SK-N-SH treated with all-trans-retinoic acid at 6 μM for 48 hours (cell line): Measurements from ENCODE around the gene TAS2R41.

Experiments used
- ATAC-seq: fragments of 200-7000 bp; cut with Tn5 transposase; 3 replicates; pipeline ENCODE4 v1.9.1; 2020; ENCODE audit warnings: mild to moderate bottlenecking, moderate library complexity
- BACH2 ChIP-seq: fragments of 250-450 bp; sonication (Bioruptor Pico); IDR thresholded peaks from 2 replicates; pipeline ENCODE4 v1.9.0; 2021; ENCODE audit warnings: mild to moderate bottlenecking, borderline replicate concordance
- CREB5 ChIP-seq: fragments of 250-450 bp; sonication (Bioruptor Pico); IDR thresholded peaks from 2 replicates; pipeline ENCODE4 v1.5.1; 2020; ENCODE audit warnings: low read depth, mild to moderate bottlenecking, moderate library complexity
- CSDC2 ChIP-seq: fragments of 250-450 bp; sonication (Bioruptor Pico); IDR thresholded peaks from 2 replicates; pipeline ENCODE4 v1.5.0; 2020; ENCODE audit warnings: mild to moderate bottlenecking, moderate library complexity
- CSRNP3 ChIP-seq: fragments of 250-450 bp; sonication (Bioruptor Pico); IDR thresholded peaks from 2 replicates; pipeline ENCODE4 v1.5.1; 2021; ENCODE audit warnings: mild to moderate bottlenecking, moderate library complexity
- ESRRG ChIP-seq: fragments of 250-450 bp; sonication (Bioruptor Pico); IDR thresholded peaks from 2 replicates; pipeline ENCODE4 v1.6.1; 2021; ENCODE audit warnings: mild to moderate bottlenecking
- GLIS3 ChIP-seq: fragments of 250-450 bp; sonication (Bioruptor Pico); IDR thresholded peaks from 2 replicates; pipeline ENCODE4 v1.5.0; 2020; ENCODE audit warnings: mild to moderate bottlenecking, moderate library complexity
- ISL1 ChIP-seq: fragments of 250-450 bp; sonication (Bioruptor Pico); IDR thresholded peaks from 2 replicates; pipeline ENCODE4 v2.1.2; 2022; ENCODE audit warnings: mild to moderate bottlenecking, moderate library complexity
- PATZ1 ChIP-seq: fragments of 250-450 bp; sonication (Bioruptor Pico); IDR thresholded peaks from 2 replicates; pipeline ENCODE4 v1.8.0; 2020; ENCODE audit warnings: mild to moderate bottlenecking, moderate library complexity, borderline replicate concordance
- PPARA ChIP-seq: fragments of 250-450 bp; sonication (Bioruptor Pico); IDR thresholded peaks from 2 replicates; pipeline ENCODE4 v1.5.0; 2020; ENCODE audit warnings: mild to moderate bottlenecking, borderline replicate concordance
- RARB ChIP-seq: fragments of 250-450 bp; sonication (Bioruptor Pico); IDR thresholded peaks from 2 replicates; pipeline ENCODE4 v1.8.0; 2021; ENCODE audit warnings: mild to moderate bottlenecking, moderate library complexity
- SNAI2 ChIP-seq: fragments of 250-450 bp; sonication (Bioruptor Pico); IDR thresholded peaks from 2 replicates; pipeline ENCODE4 v1.5.0; 2020; ENCODE audit warnings: mild to moderate bottlenecking, moderate library complexity
- TCF4 ChIP-seq: fragments of 250-450 bp; sonication (Bioruptor Pico); IDR thresholded peaks from 2 replicates; pipeline ENCODE4 v1.8.0; 2021; ENCODE audit warnings: mild to moderate bottlenecking, moderate library complexity, borderline replicate concordance
- TOX ChIP-seq: fragments of 250-450 bp; sonication (Bioruptor Pico); IDR thresholded peaks from 2 replicates; pipeline ENCODE4 v1.8.0; 2021; ENCODE audit warnings: mild to moderate bottlenecking, moderate library complexity, borderline replicate concordance
- TSHZ2 ChIP-seq: fragments of 250-450 bp; sonication (Bioruptor Pico); IDR thresholded peaks from 2 replicates; pipeline ENCODE4 v1.5.0; 2020; ENCODE audit warnings: mild to moderate bottlenecking, moderate library complexity
- ZC3H10 ChIP-seq: fragments of 250-450 bp; sonication (Bioruptor Pico); IDR thresholded peaks from 2 replicates; pipeline ENCODE4 v1.5.1; 2021; ENCODE audit warnings: mild to moderate bottlenecking, moderate library complexity
- ZFP3 ChIP-seq: fragments of 250-450 bp; sonication (Bioruptor Pico); IDR thresholded peaks from 2 replicates; pipeline ENCODE4 v1.5.0; 2020; ENCODE audit warnings: mild to moderate bottlenecking, moderate library complexity
- ZFP30 ChIP-seq: fragments of 450-650 bp; formaldehyde crosslinking; IDR thresholded peaks from 2 replicates; pipeline ENCODE4 v1.5.0; 2022; ENCODE audit warnings: mild to moderate bottlenecking, moderate library complexity
- ZNF565 ChIP-seq: fragments of 450-650 bp; formaldehyde crosslinking; conservative IDR thresholded peaks from 2 replicates; pipeline ENCODE4 v1.5.0; 2020; ENCODE audit warnings: low read depth, mild to moderate bottlenecking, moderate library complexity
- ZNF70 ChIP-seq: fragments of 450-650 bp; formaldehyde crosslinking; IDR thresholded peaks from 2 replicates; pipeline ENCODE4 v1.5.0; 2020; ENCODE audit warnings: mild to moderate bottlenecking, moderate library complexity
- ZNF8 ChIP-seq: fragments of 450-650 bp; formaldehyde crosslinking; IDR thresholded peaks from 2 replicates; pipeline ENCODE4 v1.5.0; 2020; ENCODE audit warnings: mild to moderate bottlenecking, moderate library complexity

TAS2R41 gene

GRCh38 chr7:143455942-143456341 is 21.7 kb upstream of the TAS2R41 start (continued):
- TF ChIP-seq ESRRG (CRISPR knock-in tag) (no peak), ZFP3 (CRISPR knock-in tag) (no peak), GLIS3 (CRISPR knock-in tag) (no peak), CSDC2 (no peak), ZNF70 (CRISPR knock-in tag) (no peak), TOX (no peak), ISL1 (CRISPR knock-in tag) (no peak)

- TF ChIP-seq PPARA (CRISPR knock-in tag) = no peak
- no peak for TF ChIP-seq GLIS3 (CRISPR knock-in tag)
- TF ChIP-seq CSRNP3 (CRISPR knock-in tag) = no peak
- no peak for TF ChIP-seq SNAI2
- no peak for TF ChIP-seq ZNF565 (CRISPR knock-in tag)
- TF ChIP-seq ZFP30 (CRISPR knock-in tag) = no peak
- TF ChIP-seq TCF4 (CRISPR knock-in tag) = no peak
- no peak for TF ChIP-seq PATZ1 (CRISPR knock-in tag)
- no peak for TF ChIP-seq RARB (CRISPR knock-in tag)
- TF ChIP-seq ESRRG (CRISPR knock-in tag) = no peak
- TF ChIP-seq TSHZ2 = no peak
- TF ChIP-seq ZC3H10 (CRISPR knock-in tag) = no peak
- no peak for TF ChIP-seq CREB5 (CRISPR knock-in tag)
- TF ChIP-seq ZNF70 (CRISPR knock-in tag) = no peak
- no peak for TF ChIP-seq ZNF8 (CRISPR knock-in tag)
- ATAC-seq = peak; percentile 47
These were observed 20.5 kb upstream of the TAS2R41 start for GRCh38 chr7:143456992-143457793.

- TF ChIP-seq ZNF565 (CRISPR knock-in tag) (no peak), TSHZ2 (no peak), ZFP30 (CRISPR knock-in tag) (no peak), CSRNP3 (CRISPR knock-in tag) (no peak), ZNF70 (CRISPR knock-in tag) (no peak), CREB5 (CRISPR knock-in tag) (no peak), ISL1 (CRISPR knock-in tag) (no peak), ZFP3 (CRISPR knock-in tag) (no peak), BACH2 (CRISPR knock-in tag) (no peak), RARB (CRISPR knock-in tag) (no peak), ZNF8 (CRISPR knock-in tag) (no peak), TOX (no peak)
- ATAC-seq = peak; percentile 49
These were observed 19.4 kb upstream of the TAS2R41 start for GRCh38 chr7:143458263-143458662.
